ENCODE data around the gene PIF1.

DNA sequence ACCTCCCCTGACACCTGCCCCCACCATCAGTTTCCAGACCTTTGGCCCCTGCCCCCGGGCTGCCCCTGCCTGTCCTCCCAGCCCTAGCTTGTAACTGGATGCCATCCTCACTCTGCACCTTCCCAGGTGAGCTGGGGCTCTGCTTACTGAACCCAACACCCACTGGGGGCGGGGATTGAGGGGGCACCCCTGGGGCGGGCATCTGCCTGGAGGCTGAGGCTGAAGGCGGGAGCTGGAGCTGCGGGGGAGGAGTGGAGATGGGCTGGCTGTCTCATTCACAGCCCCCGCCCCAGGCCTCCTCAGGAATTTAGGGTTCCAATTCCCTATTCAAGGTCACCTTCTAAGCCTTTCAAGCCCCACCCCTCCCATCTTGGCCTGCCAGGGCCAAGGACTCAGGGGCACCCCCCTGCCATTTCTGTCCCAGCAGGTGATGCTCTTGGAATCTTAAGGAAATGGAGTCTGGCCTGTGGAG lies 17.7 kb downstream of the PIF1 start:
- TF ChIP-seq EP300 (IDR thresholded peaks at IDR 0.05), result no peak
- TF ChIP-seq CTCF (IDR thresholded peaks at IDR 0.05), result no peak
- no peak for TF ChIP-seq POLR2A (IDR thresholded peaks at IDR 0.05)
